Type B pancreatic cell (in vitro differentiated cells): ENCODE results near the gene NFATC3. TPM values are rescaled to one million over a fixed set of nuclear protein-coding genes. Genes with fewer than 3 reads are reported as not detected.

ENCODE experiments used
- DNase-seq: peaks from one replicate; pipeline ENCODE4 v3.0.0; 2021; ENCODE audit warnings: mixed read lengths; ENCODE audit not compliant: unreplicated experiment; ENCODE audit errors: extremely low spot score
- H3K27ac Mint-ChIP-seq: 2 replicates; pipeline ENCODE4 v1.8.0; 2021; ENCODE audit warnings: mild to moderate bottlenecking, mixed read lengths
- H3K27me3 Mint-ChIP-seq: 2 replicates; pipeline ENCODE4 v1.8.0; 2021; ENCODE audit warnings: mixed read lengths
- H3K36me3 Mint-ChIP-seq: 2 replicates; pipeline ENCODE4 v1.8.0; 2021; ENCODE audit warnings: mixed read lengths
- H3K4me1 Mint-ChIP-seq: one replicate; pipeline ENCODE4 v1.8.0; 2021; ENCODE audit warnings: mixed read lengths; ENCODE audit not compliant: unreplicated experiment
- H3K4me3 Mint-ChIP-seq: 2 replicates; pipeline ENCODE4 v1.8.0; 2021; ENCODE audit warnings: mild to moderate bottlenecking, mixed read lengths
- H3K9me3 Mint-ChIP-seq: 2 replicates; pipeline ENCODE4 v1.8.0; 2021; ENCODE audit warnings: mixed read lengths
- total RNA-seq: library from RNA; stranded (reverse); gene quantifications from 2 replicates; pipeline ENCODE4 v1.2.1, GENCODE V29; 2021; ENCODE audit warnings: low replicate concordance
- TF ChIP-seq, protein P1 (sequence below): fragments of 200-600 bp; sonication (generic); conservative IDR thresholded peaks from 2 replicates; pipeline ENCODE4 v1.5.0; 2021; ENCODE audit warnings: antibody characterized with exemption, mild to moderate bottlenecking

Gene NFATC3
- total RNA-seq, 1 donor from 2014 or later, result 55.5 TPM

GRCh38 chr16:68064791-68065365 lies 20.3 kb upstream of the NFATC3 start:
- no peaks in the 10 kb centered on the region for H3K27me3 Mint-ChIP-seq
- TF ChIP-seq, protein P1, sequence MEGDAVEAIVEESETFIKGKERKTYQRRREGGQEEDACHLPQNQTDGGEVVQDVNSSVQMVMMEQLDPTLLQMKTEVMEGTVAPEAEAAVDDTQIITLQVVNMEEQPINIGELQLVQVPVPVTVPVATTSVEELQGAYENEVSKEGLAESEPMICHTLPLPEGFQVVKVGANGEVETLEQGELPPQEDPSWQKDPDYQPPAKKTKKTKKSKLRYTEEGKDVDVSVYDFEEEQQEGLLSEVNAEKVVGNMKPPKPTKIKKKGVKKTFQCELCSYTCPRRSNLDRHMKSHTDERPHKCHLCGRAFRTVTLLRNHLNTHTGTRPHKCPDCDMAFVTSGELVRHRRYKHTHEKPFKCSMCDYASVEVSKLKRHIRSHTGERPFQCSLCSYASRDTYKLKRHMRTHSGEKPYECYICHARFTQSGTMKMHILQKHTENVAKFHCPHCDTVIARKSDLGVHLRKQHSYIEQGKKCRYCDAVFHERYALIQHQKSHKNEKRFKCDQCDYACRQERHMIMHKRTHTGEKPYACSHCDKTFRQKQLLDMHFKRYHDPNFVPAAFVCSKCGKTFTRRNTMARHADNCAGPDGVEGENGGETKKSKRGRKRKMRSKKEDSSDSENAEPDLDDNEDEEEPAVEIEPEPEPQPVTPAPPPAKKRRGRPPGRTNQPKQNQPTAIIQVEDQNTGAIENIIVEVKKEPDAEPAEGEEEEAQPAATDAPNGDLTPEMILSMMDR, result peak; percentile 83
- no peak for DNase-seq
- H3K9me3 Mint-ChIP-seq, result no peaks in the 10 kb centered on the region
- H3K27ac Mint-ChIP-seq, result peak overlapping the region; percentile 80
- H3K36me3 Mint-ChIP-seq, result peaks cover 6% of the 10 kb centered on the region
- H3K4me1 Mint-ChIP-seq, result peaks cover 6% of the 10 kb centered on the region
- H3K4me3 Mint-ChIP-seq, result no peak overlapping the region

DNA sequence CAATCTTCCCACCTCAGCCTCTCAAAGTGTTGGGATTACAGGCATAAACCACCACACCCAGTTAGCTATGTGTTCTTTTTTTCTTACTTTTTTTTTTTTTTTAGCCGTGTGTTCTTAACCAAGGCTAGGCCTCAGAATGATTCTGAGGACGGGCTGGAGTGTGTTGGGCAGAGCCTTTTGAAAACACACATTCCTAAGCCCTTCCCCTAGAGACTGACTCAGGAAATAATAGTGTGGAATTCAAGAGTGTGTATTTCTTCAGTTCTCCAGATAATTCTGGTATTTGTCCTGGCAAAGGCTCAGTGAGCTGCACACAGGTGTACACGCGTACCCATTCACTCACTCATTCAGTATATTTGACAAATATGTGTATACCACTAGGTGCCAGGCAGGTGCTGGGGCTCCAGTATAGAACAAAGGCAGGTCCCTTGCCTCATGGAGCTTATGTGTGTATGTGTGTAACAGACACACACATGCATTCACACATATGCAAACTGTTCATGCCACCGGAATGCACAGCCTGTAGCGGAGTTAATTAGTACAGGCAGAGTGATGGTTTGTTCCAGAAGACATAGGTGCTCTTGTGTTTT lies 19.4 kb upstream of the NFATC3 start:
- TF ChIP-seq, protein P1, result no peak
- Mint-ChIP-seq H3K36me3 (peaks cover 7% of the 10 kb centered on the region), H3K9me3 (no peaks in the 10 kb centered on the region), H3K27ac (peak overlapping the region; percentile 80), H3K27me3 (no peaks in the 10 kb centered on the region), H3K4me3 (no peak overlapping the region), H3K4me1 (peaks cover 6% of the 10 kb centered on the region)
- peak; percentile 8 for DNase-seq

- no peaks in the 10 kb centered on the region for H3K9me3 Mint-ChIP-seq
- no peaks in the 10 kb centered on the region for H3K27me3 Mint-ChIP-seq
- peaks cover 10% of the 10 kb centered on the region for H3K36me3 Mint-ChIP-seq
- DNase-seq, result no peak
- no peak overlapping the region for H3K4me3 Mint-ChIP-seq
- H3K27ac Mint-ChIP-seq, result peak overlapping the region; percentile 80
- H3K4me1 Mint-ChIP-seq, result peaks cover 6% of the 10 kb centered on the region
- TF ChIP-seq, protein P1, result no peak
These were observed 18.4 kb upstream of the NFATC3 start for GRCh38 chr16:68066763-68067162.

DNA sequence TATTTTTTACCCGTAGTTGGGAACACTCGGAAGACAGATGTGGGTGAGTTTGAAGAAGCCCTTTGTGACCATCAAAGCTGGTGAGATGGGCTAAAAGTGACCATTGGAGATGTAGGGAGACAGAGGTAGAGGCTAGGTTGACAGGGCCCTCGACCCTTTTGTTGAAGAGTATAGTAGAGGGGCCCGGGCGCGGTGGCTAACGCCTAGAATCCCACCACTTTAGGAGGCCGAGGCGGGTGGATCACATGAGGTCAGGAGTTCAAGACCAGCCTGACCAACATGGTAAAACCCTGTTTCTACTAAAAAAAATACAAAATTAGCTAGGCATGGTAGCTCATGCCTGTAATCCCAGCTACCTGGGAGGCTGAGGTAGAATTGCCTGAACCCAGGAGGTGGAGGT lies 16.2 kb upstream of the NFATC3 start:
- Mint-ChIP-seq H3K4me1 (peaks cover 6% of the 10 kb centered on the region), H3K27ac (no peak overlapping the region), H3K36me3 (peaks cover 16% of the 10 kb centered on the region), H3K27me3 (no peaks in the 10 kb centered on the region), H3K9me3 (no peaks in the 10 kb centered on the region), H3K4me3 (no peak overlapping the region)
- TF ChIP-seq, protein P1, result no peak
- peak; percentile 24 for DNase-seq

- peak; percentile 54 for DNase-seq
- Mint-ChIP-seq H3K27ac (no peak overlapping the region), H3K9me3 (no peaks in the 10 kb centered on the region), H3K36me3 (peaks cover 17% of the 10 kb centered on the region), H3K27me3 (no peaks in the 10 kb centered on the region), H3K4me3 (no peak overlapping the region), H3K4me1 (peaks cover 5% of the 10 kb centered on the region)
- TF ChIP-seq, protein P1, result no peak
These were observed 15.5 kb upstream of the NFATC3 start for GRCh38 chr16:68069511-68070248.
